AG04450 (cell line): ENCODE data around the gene CAPN8. TPM values are rescaled to one million over a fixed set of nuclear protein-coding genes. Genes with fewer than 3 reads are reported as not detected.

Experiments
- CTCF ChIA-PET: fragments of 300-600, 350-600 bp; formaldehyde crosslinking; extraction: SDS; loops from one replicate; lab custom pipeline; 2022; ENCODE audit warnings: antibody characterized with exemption, inconsistent platforms; lab: Charles Lee
- POLR2A ChIA-PET: fragments of 350-600 bp; formaldehyde crosslinking; extraction: SDS; loops from one replicate; lab custom pipeline; 2021; ENCODE audit warnings: antibody characterized with exemption, inconsistent platforms; lab: Yijun Ruan, JAX
- DNase-seq: peaks from one replicate; pipeline ENCODE4 v3.0.0-alpha.2; 2011; ENCODE audit warnings: low read depth, low spot score
- H3K27ac ChIP-seq: one replicate; pipeline ENCODE4 v1.5.1; 2012; ENCODE audit warnings: low read depth, low read length, control low read depth
- H3K27me3 ChIP-seq: one replicate; pipeline ENCODE4 v1.6.0; 2012; ENCODE audit warnings: low read length; ENCODE audit not compliant: control insufficient read depth, insufficient read depth
- H3K4me3 ChIP-seq: 2 replicates; pipeline ENCODE4 v1.5.1; 2011; ENCODE audit warnings: mild to moderate bottlenecking, low read depth, low read length, control low read depth
- H3K9me3 ChIP-seq: 2 replicates; pipeline ENCODE4 v1.5.1; 2012; ENCODE audit warnings: low read length; ENCODE audit not compliant: control insufficient read depth, insufficient read depth
- polyA plus RNA-seq: library from polyadenylated mRNA; depleted of rRNA; stranded (reverse); fragments of >200 nt; gene quantifications from 2 replicates; pipeline ENCODE4 v1.2.3, GENCODE V29; 2011
- TF ChIP-seq, protein P1 (sequence below): IDR thresholded peaks from 2 replicates; pipeline ENCODE4 v1.5.1; 2011; ENCODE audit warnings: low read depth, low read length, control low read depth, inconsistent platforms

The CAPN8 gene
- polyA plus RNA-seq, 1 experiment: not detected

DNA sequence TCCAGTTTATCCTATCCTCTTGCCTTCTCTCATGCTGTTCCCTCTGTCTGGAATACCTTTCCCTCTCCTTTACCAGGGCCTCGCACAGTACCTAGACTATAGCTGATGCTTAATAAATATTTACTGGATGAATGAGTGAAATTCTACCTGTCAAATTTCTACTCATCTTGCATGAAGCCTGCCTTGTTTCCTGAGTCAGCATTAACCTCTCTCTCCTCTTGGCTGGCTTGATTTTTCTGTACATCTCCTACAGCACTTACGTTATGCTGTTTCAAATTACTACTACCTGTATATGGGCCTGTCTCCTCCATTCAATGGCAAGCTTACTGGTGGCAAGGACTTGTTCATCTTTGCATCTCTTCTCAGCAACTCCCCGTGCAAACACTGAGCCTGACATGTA is 130.8 kb downstream of the CAPN8 start:
- Histone ChIP-seq H3K9me3 (no peaks in the 10 kb centered on the region), H3K27ac (no peak overlapping the region), H3K27me3 (peaks cover 28% of the 10 kb centered on the region), H3K4me3 (no peak overlapping the region)
- no peak for DNase-seq
- TF ChIP-seq, protein P1, sequence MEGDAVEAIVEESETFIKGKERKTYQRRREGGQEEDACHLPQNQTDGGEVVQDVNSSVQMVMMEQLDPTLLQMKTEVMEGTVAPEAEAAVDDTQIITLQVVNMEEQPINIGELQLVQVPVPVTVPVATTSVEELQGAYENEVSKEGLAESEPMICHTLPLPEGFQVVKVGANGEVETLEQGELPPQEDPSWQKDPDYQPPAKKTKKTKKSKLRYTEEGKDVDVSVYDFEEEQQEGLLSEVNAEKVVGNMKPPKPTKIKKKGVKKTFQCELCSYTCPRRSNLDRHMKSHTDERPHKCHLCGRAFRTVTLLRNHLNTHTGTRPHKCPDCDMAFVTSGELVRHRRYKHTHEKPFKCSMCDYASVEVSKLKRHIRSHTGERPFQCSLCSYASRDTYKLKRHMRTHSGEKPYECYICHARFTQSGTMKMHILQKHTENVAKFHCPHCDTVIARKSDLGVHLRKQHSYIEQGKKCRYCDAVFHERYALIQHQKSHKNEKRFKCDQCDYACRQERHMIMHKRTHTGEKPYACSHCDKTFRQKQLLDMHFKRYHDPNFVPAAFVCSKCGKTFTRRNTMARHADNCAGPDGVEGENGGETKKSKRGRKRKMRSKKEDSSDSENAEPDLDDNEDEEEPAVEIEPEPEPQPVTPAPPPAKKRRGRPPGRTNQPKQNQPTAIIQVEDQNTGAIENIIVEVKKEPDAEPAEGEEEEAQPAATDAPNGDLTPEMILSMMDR: no peak
- ChIA-PET CTCF (no interaction called here), POLR2A (no interaction called here)

DNA sequence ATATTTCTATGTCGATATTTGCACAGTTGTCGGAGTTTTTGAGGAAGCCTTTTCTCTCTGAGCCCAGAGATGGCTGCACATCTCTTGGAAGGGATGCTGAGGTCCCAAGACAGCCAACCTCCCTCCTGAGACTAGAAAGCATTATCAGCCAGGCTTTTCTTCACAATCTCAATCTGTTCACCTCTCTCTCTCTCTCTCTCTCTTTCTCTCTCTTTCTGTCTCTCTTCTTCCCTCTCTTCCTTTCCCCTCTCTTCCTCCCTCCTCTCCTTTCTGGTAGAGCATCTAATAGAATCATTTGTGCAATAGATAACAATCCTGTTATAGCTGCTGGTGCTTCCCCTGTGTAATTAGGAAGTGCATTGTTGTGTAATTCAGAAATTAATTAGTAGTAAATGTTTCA is 131.8 kb downstream of the CAPN8 start:
- no peak for DNase-seq
- TF ChIP-seq, protein P1: no peak
- ChIA-PET CTCF (no interaction called here), POLR2A (no interaction called here)
- Histone ChIP-seq H3K4me3 (no peak overlapping the region), H3K27me3 (peaks cover 26% of the 10 kb centered on the region), H3K9me3 (no peaks in the 10 kb centered on the region), H3K27ac (no peak overlapping the region)

- DNase-seq: peak; percentile 3
- CTCF ChIA-PET: interaction anchor here (0.6 to 1.8 kb wide), 4 partner anchors 12 to 176 kb away, joined by 3 to 10 read pairs (median 4); no protein-coding TSS in a partner anchor
- TF ChIP-seq, protein P1: peak; percentile 63
- no peaks in the 10 kb centered on the region for H3K9me3 ChIP-seq
- no peak overlapping the region for H3K4me3 ChIP-seq
- H3K27ac ChIP-seq: no peak overlapping the region
- H3K27me3 ChIP-seq: peaks cover 19% of the 10 kb centered on the region
- POLR2A ChIA-PET: no interaction called here
Measured at GRCh38 chr1:223531742-223532341, 133.7 kb downstream of the CAPN8 start.

DNA sequence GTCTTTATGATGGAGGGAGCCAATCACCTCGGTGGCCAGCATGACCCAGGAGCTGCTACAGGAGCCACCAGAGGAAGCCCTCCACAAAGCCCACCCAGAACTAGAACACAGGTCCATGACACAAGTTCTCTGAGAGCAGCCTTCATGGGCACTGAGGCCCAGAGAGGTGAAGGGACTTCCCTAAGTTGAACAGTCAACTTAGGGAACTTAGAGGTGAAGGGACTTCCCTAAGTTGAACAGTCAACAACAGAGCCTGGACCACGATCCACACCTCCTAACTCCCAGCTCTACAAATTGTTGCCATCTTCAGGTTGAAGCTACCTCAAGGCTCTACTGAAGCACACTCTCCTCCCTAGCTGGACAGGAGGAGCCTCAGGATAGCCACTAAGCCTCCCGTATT is 139.5 kb downstream of the CAPN8 start:
- no peak for DNase-seq
- H3K9me3 ChIP-seq: no peaks in the 10 kb centered on the region
- peaks cover 13% of the 10 kb centered on the region for H3K27me3 ChIP-seq
- no peak overlapping the region for H3K4me3 ChIP-seq
- CTCF ChIA-PET: no interaction called here
- H3K27ac ChIP-seq: no peak overlapping the region
- POLR2A ChIA-PET: no interaction called here
- TF ChIP-seq, protein P1: no peak

GRCh38 chr1:223525546-223525945 is 140.0 kb downstream of the CAPN8 start:
- POLR2A ChIA-PET: no interaction called here
- Histone ChIP-seq H3K27ac (no peak overlapping the region), H3K9me3 (no peaks in the 10 kb centered on the region), H3K27me3 (peaks cover 13% of the 10 kb centered on the region), H3K4me3 (no peak overlapping the region)
- no peak for DNase-seq
- CTCF ChIA-PET: no interaction called here
- TF ChIP-seq, protein P1: no peak
